ENCODE measurements around the gene SEC61G.

GRCh38 chr7:54757711-54758110 is 1.3 kb downstream of the SEC61G start:
- TF ChIP-seq, protein P1, sequence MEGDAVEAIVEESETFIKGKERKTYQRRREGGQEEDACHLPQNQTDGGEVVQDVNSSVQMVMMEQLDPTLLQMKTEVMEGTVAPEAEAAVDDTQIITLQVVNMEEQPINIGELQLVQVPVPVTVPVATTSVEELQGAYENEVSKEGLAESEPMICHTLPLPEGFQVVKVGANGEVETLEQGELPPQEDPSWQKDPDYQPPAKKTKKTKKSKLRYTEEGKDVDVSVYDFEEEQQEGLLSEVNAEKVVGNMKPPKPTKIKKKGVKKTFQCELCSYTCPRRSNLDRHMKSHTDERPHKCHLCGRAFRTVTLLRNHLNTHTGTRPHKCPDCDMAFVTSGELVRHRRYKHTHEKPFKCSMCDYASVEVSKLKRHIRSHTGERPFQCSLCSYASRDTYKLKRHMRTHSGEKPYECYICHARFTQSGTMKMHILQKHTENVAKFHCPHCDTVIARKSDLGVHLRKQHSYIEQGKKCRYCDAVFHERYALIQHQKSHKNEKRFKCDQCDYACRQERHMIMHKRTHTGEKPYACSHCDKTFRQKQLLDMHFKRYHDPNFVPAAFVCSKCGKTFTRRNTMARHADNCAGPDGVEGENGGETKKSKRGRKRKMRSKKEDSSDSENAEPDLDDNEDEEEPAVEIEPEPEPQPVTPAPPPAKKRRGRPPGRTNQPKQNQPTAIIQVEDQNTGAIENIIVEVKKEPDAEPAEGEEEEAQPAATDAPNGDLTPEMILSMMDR (IDR thresholded peaks at IDR 0.05) = no peak
- TF ChIP-seq EZH2 (IDR thresholded peaks at IDR 0.05; ENCODE audit: borderline replicate concordance, insufficient read depth, low read depth, low read length, poor library complexity, severe bottlenecking) = no peak
